Posterior cingulate gyrus (tissue), 11 donors: Measurements from ENCODE around the gene WDR1.

Experiments
- DNase-seq, 10 donors: peaks; one replicate each; pipeline versions ENCODE4 v3.0.0 to v3.0.0-alpha.2; 2020 to 2021; ENCODE audit warnings: mixed read lengths in 3 of 10
- intact Hi-C: fragments of 100-400 bp; cut with DNase I; formaldehyde crosslinking; loops from one replicate; pipeline ENCODE4 v1.15.1; 2023

WDR1 gene

GRCh38 chr4:10029403-10029802, 87.2 kb downstream of the WDR1 start:
- intact Hi-C loops = no loop called here
- no peak for DNase-seq

GRCh38 chr4:10028910-10029309, 87.7 kb downstream of the WDR1 start:
- intact Hi-C loops = no loop called here
- no peak for DNase-seq

GRCh38 chr4:10026485-10026884, 90.1 kb downstream of the WDR1 start:
- intact Hi-C loops = no loop called here
- no peak for DNase-seq

GRCh38 chr4:10025230-10025806, 91.3 kb downstream of the WDR1 start:
- intact Hi-C loops = no loop called here
- no peak for DNase-seq
